WTC11 (cell line): Measurements from ENCODE around the gene SIN3A.

Source experiments
- E2F1 ChIP-seq: sonication (generic); formaldehyde crosslinking; IDR thresholded peaks from 2 replicates; pipeline ENCODE4 v1.8.0; 2022; ENCODE audit warnings: mild to moderate bottlenecking, missing genetic modification reagents
- IRF2 ChIP-seq: sonication (generic); formaldehyde crosslinking; IDR thresholded peaks from 2 replicates; pipeline ENCODE4 v1.8.0; 2022; ENCODE audit warnings: low read depth, missing genetic modification reagents, borderline replicate concordance
- MYBL2 ChIP-seq: sonication (generic); formaldehyde crosslinking; IDR thresholded peaks from 2 replicates; pipeline ENCODE4 v1.8.1; 2023; ENCODE audit warnings: mild to moderate bottlenecking, moderate library complexity, missing genetic modification reagents
- TF ChIP-seq, protein P1 (sequence below): fragments of 200-600 bp; IDR thresholded peaks from 2 replicates; pipeline ENCODE4 v1.8.0; 2022; ENCODE audit warnings: antibody characterized with exemption

DNA sequence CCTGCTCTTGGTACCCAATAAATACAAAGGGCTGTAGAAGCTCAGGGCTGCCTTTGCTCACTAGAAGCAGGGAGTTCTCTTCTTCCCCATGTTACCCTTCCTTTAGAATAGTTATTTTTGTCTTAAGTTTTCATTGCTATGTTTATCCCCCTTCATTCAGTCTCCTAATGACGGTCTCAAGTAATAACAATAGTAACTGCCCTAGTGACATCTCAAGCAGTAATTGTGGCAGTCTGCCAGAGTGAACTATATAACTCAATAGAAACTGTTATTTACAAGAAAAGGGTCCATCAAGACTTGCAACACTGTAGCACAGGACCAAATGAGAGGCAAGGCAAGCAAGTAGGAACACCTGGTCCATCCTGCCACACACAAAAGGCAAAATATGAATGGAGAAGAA is 32.5 kb upstream of the SIN3A start:
- TF ChIP-seq MYBL2 (no peak), IRF2 (CRISPR knock-in tag) (no peak), E2F1 (no peak)
- TF ChIP-seq, protein P1, sequence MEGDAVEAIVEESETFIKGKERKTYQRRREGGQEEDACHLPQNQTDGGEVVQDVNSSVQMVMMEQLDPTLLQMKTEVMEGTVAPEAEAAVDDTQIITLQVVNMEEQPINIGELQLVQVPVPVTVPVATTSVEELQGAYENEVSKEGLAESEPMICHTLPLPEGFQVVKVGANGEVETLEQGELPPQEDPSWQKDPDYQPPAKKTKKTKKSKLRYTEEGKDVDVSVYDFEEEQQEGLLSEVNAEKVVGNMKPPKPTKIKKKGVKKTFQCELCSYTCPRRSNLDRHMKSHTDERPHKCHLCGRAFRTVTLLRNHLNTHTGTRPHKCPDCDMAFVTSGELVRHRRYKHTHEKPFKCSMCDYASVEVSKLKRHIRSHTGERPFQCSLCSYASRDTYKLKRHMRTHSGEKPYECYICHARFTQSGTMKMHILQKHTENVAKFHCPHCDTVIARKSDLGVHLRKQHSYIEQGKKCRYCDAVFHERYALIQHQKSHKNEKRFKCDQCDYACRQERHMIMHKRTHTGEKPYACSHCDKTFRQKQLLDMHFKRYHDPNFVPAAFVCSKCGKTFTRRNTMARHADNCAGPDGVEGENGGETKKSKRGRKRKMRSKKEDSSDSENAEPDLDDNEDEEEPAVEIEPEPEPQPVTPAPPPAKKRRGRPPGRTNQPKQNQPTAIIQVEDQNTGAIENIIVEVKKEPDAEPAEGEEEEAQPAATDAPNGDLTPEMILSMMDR = no peak
